ENCODE measurements around the gene ZNF552. TPM values are rescaled to one million over a fixed set of nuclear protein-coding genes. Genes with fewer than 3 reads are reported as not detected.

Gene ZNF552
- 3.2 and 4.7 TPM in 2 replicates for total RNA-seq

GRCh38 chr19:57814505-57815246 is at the start of gene ZNF552:
ZNF552 (minus strand) TSS chr19:57814913; CDS start chr19:57814743, 170 bp downstream.

GRCh38 chr19:57849666-57850473 is 35.2 kb upstream of the ZNF552 start, which contains the start of gene ZNF587:
ZNF587 (plus strand) TSS chr19:57849859; CDS start chr19:57850039, 180 bp downstream.

GRCh38 chr19:57830071-57830602 is 15.4 kb upstream of the ZNF552 start, which contains the start of gene ZNF587B:
ZNF587B (plus strand) TSS chr19:57830299; CDS start chr19:57830529, 230 bp downstream.

GRCh38 chr19:57769345-57770131 is 45.2 kb downstream of the ZNF552 start, which contains the start of gene ZNF586:
ZNF586 (plus strand) TSS chr19:57769676; CDS start chr19:57769843, 167 bp downstream.

Other genes starting within 250 kb of the ZNF552 start
- 5.2 and 6.1 TPM in 2 replicates for gene ZNF416, start 236.0 kb downstream of the ZNF552 start, total RNA-seq
- gene ZIK1, start 230.8 kb downstream of the ZNF552 start, total RNA-seq: 7.6 and 12.0 TPM in 2 replicates
- gene ZNF530, start 215.0 kb downstream of the ZNF552 start, total RNA-seq: 3.6 and 4.2 TPM in 2 replicates
- gene ZNF134, start 200.7 kb downstream of the ZNF552 start, total RNA-seq: 18.3 and 18.9 TPM in 2 replicates
- gene ZNF211, start 181.7 kb downstream of the ZNF552 start, total RNA-seq: 10.2 and 11.8 TPM in 2 replicates
- gene ZSCAN4, start 146.0 kb downstream of the ZNF552 start, total RNA-seq: not detected in 2 replicates
- 4.8 and 8.2 TPM in 2 replicates for gene ZNF551, start 132.9 kb downstream of the ZNF552 start, total RNA-seq
- gene ZNF154, start 105.7 kb downstream of the ZNF552 start, total RNA-seq: 5.4 and 7.1 TPM in 2 replicates
- gene ZNF671, start 87.3 kb downstream of the ZNF552 start, total RNA-seq: 11.9 and 13.2 TPM in 2 replicates
- gene ZNF776, start 68.1 kb downstream of the ZNF552 start, total RNA-seq: 14.5 and 15.6 TPM in 2 replicates
- 13.9 and 16.2 TPM in 2 replicates for gene ZNF586, start 45.2 kb downstream of the ZNF552 start, total RNA-seq
- gene ZNF587B, start 15.4 kb upstream of the ZNF552 start, total RNA-seq: 20.8 and 22.9 TPM in 2 replicates
- 19.3 and 20.5 TPM in 2 replicates for gene ZNF587, start 34.9 kb upstream of the ZNF552 start, total RNA-seq
- 6.9 and 7.3 TPM in 2 replicates for gene ZNF814, start 74.1 kb upstream of the ZNF552 start, total RNA-seq
- gene ZNF417, start 101.7 kb upstream of the ZNF552 start, total RNA-seq: 20.7 and 21.4 TPM in 2 replicates
- gene ZNF418, start 120.5 kb upstream of the ZNF552 start, total RNA-seq: 7.8 and 8.0 TPM in 2 replicates
- 6.2 and 6.3 TPM in 2 replicates for gene ZNF256, start 132.8 kb upstream of the ZNF552 start, total RNA-seq
- gene C19orf18, start 159.6 kb upstream of the ZNF552 start, total RNA-seq: 0.25 and 0.53 TPM in 2 replicates
- 9.0 and 10.7 TPM in 2 replicates for gene ZNF606, start 187.9 kb upstream of the ZNF552 start, total RNA-seq
- not detected in 2 replicates for gene ZSCAN1, start 219.1 kb upstream of the ZNF552 start, total RNA-seq
- 4.5 and 5.9 TPM in 2 replicates for gene ZNF135, start 244.4 kb upstream of the ZNF552 start, total RNA-seq